Epithelial cell of esophagus (primary cell): ENCODE data around the gene HNRNPC.
"Not testable (repeated sequence)": the region's sequence is repeated elsewhere in the genome, so short reads cannot be mapped to it uniquely, and the experiment has no call there.

Experiments used
- DNase-seq: peaks from one replicate; pipeline ENCODE4 v3.0.0; 2010; ENCODE audit warnings: low read depth
- H3K4me3 ChIP-seq: 2 replicates; pipeline ENCODE4 v1.5.1; 2011; ENCODE audit warnings: mild to moderate bottlenecking, low read length, control low read depth
- CTCF ChIP-seq: IDR thresholded peaks from 2 replicates; pipeline ENCODE4 v1.5.1; 2011; ENCODE audit warnings: low read depth, mild to moderate bottlenecking, low read length, control low read depth, inconsistent platforms; ENCODE audit not compliant: insufficient read depth; ENCODE audit errors: missing control alignments

The HNRNPC gene

DNA sequence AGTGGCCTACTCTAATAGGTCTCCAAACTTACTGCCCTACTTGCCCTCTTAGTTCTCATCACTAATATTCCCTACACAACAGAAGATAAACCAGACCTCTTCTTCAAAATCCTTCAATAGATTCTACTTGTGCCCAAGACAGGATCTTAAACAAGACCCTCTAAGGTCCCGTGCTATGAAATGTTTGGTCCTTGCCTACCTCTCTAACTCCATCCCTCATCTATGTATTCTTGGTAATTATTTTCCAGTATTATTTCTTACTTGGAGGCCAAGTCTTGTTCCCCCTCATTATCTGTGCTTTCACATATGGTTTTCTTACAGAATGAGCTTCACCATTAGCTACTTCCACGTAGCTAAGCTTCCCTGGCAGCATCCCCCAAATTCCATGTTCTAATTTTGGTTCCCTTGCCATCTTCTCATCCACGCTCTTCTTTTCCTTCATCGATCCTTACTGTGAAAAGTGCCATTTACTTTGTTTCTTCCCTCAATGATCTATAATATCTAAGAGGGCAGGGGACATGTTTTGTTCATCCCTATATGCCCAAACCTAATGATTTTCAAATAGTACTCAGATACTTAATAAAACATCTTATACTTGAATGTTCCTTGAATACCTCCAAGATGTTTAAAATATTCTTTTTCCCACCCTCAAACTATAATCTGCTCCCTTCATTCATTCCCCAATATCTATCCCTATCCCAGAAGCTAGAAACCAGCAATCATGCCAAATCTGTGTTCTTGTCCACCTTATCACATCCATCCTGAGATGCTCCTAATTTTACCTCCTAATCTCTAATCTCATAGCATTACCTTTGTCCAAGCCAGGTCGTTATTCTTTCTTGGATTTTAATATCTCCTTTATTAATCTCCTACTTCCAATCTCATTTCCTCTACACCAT, 10.1 kb downstream of the HNRNPC start:
- TF ChIP-seq CTCF = no peak

DNA sequence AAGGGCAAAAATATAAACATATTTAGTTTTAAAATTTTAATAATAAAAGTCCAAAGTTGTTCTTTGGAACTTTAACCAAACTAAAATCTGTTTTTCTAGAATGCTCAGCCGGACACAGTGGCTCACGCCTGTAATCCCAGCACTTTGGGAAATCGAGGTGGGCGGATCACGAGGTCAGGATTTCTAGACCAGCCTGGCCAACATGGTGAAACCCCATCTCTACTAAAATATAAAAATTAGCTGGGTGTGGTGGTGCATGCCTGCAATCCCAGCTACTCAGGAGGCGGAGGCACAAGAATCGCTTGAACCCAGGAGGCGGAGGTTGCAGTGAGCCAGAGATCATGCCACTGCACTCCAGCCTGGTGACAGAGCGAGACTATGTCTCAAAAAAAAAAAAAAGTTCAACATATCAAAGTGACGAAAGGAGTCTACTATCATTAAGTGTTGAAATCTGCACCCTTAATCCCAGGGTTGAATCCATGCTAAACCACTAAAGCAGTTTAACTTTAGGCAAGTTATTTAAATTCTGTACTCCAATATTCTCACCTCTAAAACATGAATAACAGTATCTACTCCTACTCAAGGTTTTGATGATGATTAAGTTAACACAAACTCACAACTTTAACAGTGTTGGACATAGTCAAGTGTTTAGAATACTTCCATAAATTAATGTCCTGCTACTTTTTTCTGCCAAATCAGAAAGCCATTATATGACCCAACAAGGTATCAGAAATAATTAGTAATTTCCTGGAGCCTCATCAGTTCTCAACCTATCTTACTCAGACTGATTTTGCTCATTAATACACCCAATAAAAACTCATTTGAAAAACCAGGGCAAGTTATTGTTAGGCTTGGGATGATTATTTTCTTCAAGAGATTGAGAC, 11.0 kb downstream of the HNRNPC start:
- DNase-seq = no peak
- no peak for TF ChIP-seq CTCF
- H3K4me3 ChIP-seq = no peak overlapping the region

More for the DNA sequence above, 10.1 kb downstream of the HNRNPC start:
- DNase-seq = no peak
- H3K4me3 ChIP-seq = no peak overlapping the region

- DNase-seq = no peak
- H3K4me3 ChIP-seq = no peak overlapping the region
- no peak for TF ChIP-seq CTCF
Observed at GRCh38 chr14:21257394-21257909, 11.8 kb downstream of the HNRNPC start.

GRCh38 chr14:21256539-21257393, 12.5 kb downstream of the HNRNPC start:
- no peak for DNase-seq
- no peak for TF ChIP-seq CTCF

GRCh38 chr14:21256102-21256447, 13.2 kb downstream of the HNRNPC start:
- DNase-seq, H3K4me3 ChIP-seq: not testable (repeated sequence)

More at GRCh38 chr14:21256539-21257393, 12.5 kb downstream of the HNRNPC start:
- no peak overlapping the region for H3K4me3 ChIP-seq

DNA sequence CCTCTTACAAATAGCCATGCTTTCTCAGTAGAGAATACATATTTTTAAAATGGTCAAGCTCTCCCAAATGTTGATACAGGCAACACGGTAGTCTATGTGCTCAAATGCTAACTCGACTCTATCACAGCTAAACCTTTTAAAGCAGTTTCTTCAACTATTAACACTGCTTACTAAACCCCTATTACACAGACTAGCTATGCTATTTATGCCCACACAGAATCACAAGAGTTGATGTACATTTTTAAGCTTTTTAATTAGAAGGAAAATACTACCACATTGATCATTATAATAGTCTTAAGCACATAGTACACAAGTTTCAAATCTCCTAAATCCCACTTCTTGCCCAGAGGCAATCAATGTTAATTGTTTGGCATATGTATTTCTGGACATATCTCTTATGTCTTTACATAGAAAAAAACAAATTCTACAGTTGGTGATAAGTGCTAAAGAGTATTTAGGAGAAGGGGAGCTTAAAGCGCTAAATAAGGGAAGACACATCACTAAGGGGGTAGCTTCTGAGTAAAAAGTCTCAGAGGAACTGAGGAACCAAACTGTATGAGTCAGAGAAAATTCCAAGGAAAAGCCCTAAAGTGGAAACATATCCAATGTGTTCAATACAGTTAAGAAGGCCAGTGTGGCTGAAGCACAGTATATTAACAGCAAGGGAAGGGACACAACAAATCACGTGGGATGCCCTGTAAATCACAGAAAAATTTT, 13.7 kb downstream of the HNRNPC start:
- DNase-seq = no peak
- no peak overlapping the region for H3K4me3 ChIP-seq
- no peak for TF ChIP-seq CTCF
